HEK293 (cell line): ENCODE measurements around the gene CAMK2B.

ENCODE experiments used
- EGR2 ChIP-seq: fragments of 450-650 bp; formaldehyde crosslinking; IDR thresholded peaks from 2 replicates; pipeline ENCODE4 v1.5.1; 2016; ENCODE audit warnings: low read depth, missing biosample characterization, missing genetic modification characterization
- GLI2 ChIP-seq: fragments of 450-650 bp; formaldehyde crosslinking; IDR thresholded peaks from 2 replicates; pipeline ENCODE4; 2017; ENCODE audit warnings: missing biosample characterization, missing genetic modification characterization, low read depth, borderline replicate concordance
- IKZF3 ChIP-seq: fragments of 450-650 bp; IDR thresholded peaks from 2 replicates; pipeline ENCODE4 v1.5.0; 2018; ENCODE audit warnings: missing biosample characterization, mild to moderate bottlenecking, missing genetic modification characterization, moderate library complexity
- KLF1 ChIP-seq: fragments of 450-650 bp; formaldehyde crosslinking; IDR thresholded peaks from 2 replicates; pipeline ENCODE4 v1.5.1; 2016; ENCODE audit warnings: missing biosample characterization, missing genetic modification characterization
- OSR2 ChIP-seq: fragments of 450-650 bp; formaldehyde crosslinking; IDR thresholded peaks from 2 replicates; pipeline ENCODE4 v1.5.1; 2016; ENCODE audit warnings: missing biosample characterization, missing genetic modification characterization
- ZBTB1 ChIP-seq: fragments of 450-650 bp; formaldehyde crosslinking; IDR thresholded peaks from 2 replicates; pipeline ENCODE4 v1.5.1; 2016; ENCODE audit warnings: missing biosample characterization, missing genetic modification characterization
- ZBTB17 ChIP-seq: fragments of 450-650 bp; formaldehyde crosslinking; IDR thresholded peaks from 2 replicates; pipeline ENCODE4 v1.5.1; 2016; ENCODE audit warnings: missing biosample characterization, missing genetic modification characterization
- ZBTB21 ChIP-seq: fragments of 450-650 bp; formaldehyde crosslinking; IDR thresholded peaks from 2 replicates; pipeline ENCODE4 v1.5.1; 2017; ENCODE audit warnings: missing biosample characterization, missing genetic modification characterization
- ZBTB49 ChIP-seq: fragments of 450-650 bp; formaldehyde crosslinking; IDR thresholded peaks from 2 replicates; pipeline ENCODE4 v1.5.1; 2016; ENCODE audit warnings: missing biosample characterization, missing genetic modification characterization, low read depth
- ZBTB6 ChIP-seq: fragments of 450-650 bp; formaldehyde crosslinking; IDR thresholded peaks from 2 replicates; pipeline ENCODE4 v1.5.1; 2017; ENCODE audit warnings: missing biosample characterization, missing genetic modification characterization
- ZFP3 ChIP-seq: fragments of 450-650 bp; formaldehyde crosslinking; IDR thresholded peaks from 2 replicates; pipeline ENCODE4 v1.5.1; 2016; ENCODE audit warnings: low read depth, missing biosample characterization, missing genetic modification characterization
- ZNF133 ChIP-seq: fragments of 450-650 bp; formaldehyde crosslinking; IDR thresholded peaks from 2 replicates; pipeline ENCODE4 v1.5.1; 2016; ENCODE audit warnings: missing biosample characterization, missing genetic modification characterization
- ZNF146 ChIP-seq: fragments of 450-650 bp; formaldehyde crosslinking; IDR thresholded peaks from 2 replicates; pipeline ENCODE4 v1.5.1; 2016; ENCODE audit warnings: missing biosample characterization, missing genetic modification characterization
- ZNF16 ChIP-seq: fragments of 450-650 bp; formaldehyde crosslinking; IDR thresholded peaks from 2 replicates; pipeline ENCODE4 v1.5.1; 2016; ENCODE audit warnings: low read depth, missing biosample characterization, missing genetic modification characterization
- ZNF221 ChIP-seq: fragments of 450-650 bp; formaldehyde crosslinking; IDR thresholded peaks from 2 replicates; pipeline ENCODE4 v1.5.1; 2017; ENCODE audit warnings: missing biosample characterization, missing genetic modification characterization, borderline replicate concordance
- ZNF350 ChIP-seq: fragments of 450-650 bp; formaldehyde crosslinking; IDR thresholded peaks from 2 replicates; pipeline ENCODE4 v1.5.0; 2017; ENCODE audit warnings: missing biosample characterization, mild to moderate bottlenecking, missing genetic modification characterization
- ZNF596 ChIP-seq: fragments of 450-650 bp; IDR thresholded peaks from 2 replicates; pipeline ENCODE4 v1.5.0; 2018; ENCODE audit warnings: missing biosample characterization, mild to moderate bottlenecking, missing genetic modification characterization, moderate library complexity
- ZNF645 ChIP-seq: fragments of 450-650 bp; formaldehyde crosslinking; IDR thresholded peaks from 2 replicates; pipeline ENCODE4; 2016; ENCODE audit warnings: missing biosample characterization, missing genetic modification characterization
- ZNF664 ChIP-seq: fragments of 450-650 bp; formaldehyde crosslinking; IDR thresholded peaks from 2 replicates; pipeline ENCODE4 v1.5.1; 2016; ENCODE audit warnings: missing biosample characterization, missing genetic modification characterization
- ZNF701 ChIP-seq: fragments of 450-650 bp; formaldehyde crosslinking; IDR thresholded peaks from 2 replicates; pipeline ENCODE4 v1.5.1; 2016; ENCODE audit warnings: missing biosample characterization, missing genetic modification characterization
- ZNF776 ChIP-seq: fragments of 450-650 bp; formaldehyde crosslinking; IDR thresholded peaks from 2 replicates; pipeline ENCODE4 v1.5.0; 2017; ENCODE audit warnings: missing biosample characterization, missing genetic modification characterization, borderline replicate concordance
- ZSCAN5A ChIP-seq: fragments of 450-650 bp; formaldehyde crosslinking; IDR thresholded peaks from 2 replicates; pipeline ENCODE4 v1.5.1; 2016; ENCODE audit warnings: missing biosample characterization, missing genetic modification characterization
- TF ChIP-seq, protein P1 (sequence below): fragments of 450-650 bp; formaldehyde crosslinking; IDR thresholded peaks from 2 replicates; pipeline ENCODE4 v1.5.1; 2016; ENCODE audit warnings: missing biosample characterization, missing genetic modification characterization, borderline replicate concordance
- TF ChIP-seq, protein P2 (sequence below): fragments of 450-650 bp; formaldehyde crosslinking; IDR thresholded peaks from 2 replicates; pipeline ENCODE4 v1.5.1; 2016; ENCODE audit warnings: missing biosample characterization, missing genetic modification characterization
- TF ChIP-seq, protein P3 (sequence below): fragments of 450-650 bp; formaldehyde crosslinking; IDR thresholded peaks from 2 replicates; pipeline ENCODE4 v1.5.1; 2016; ENCODE audit warnings: missing biosample characterization, missing genetic modification characterization
- TF ChIP-seq, protein P4 (sequence below): fragments of 450-650 bp; formaldehyde crosslinking; optimal IDR thresholded peaks from 2 replicates; pipeline ENCODE3; 2016; ENCODE audit warnings: missing biosample characterization, mild to moderate bottlenecking, missing genetic modification characterization
- TF ChIP-seq, protein P5 (sequence below): fragments of 450-650 bp; formaldehyde crosslinking; IDR thresholded peaks from 2 replicates; pipeline ENCODE4 v1.5.1; 2016; ENCODE audit warnings: missing biosample characterization, missing genetic modification characterization

The CAMK2B gene

DNA sequence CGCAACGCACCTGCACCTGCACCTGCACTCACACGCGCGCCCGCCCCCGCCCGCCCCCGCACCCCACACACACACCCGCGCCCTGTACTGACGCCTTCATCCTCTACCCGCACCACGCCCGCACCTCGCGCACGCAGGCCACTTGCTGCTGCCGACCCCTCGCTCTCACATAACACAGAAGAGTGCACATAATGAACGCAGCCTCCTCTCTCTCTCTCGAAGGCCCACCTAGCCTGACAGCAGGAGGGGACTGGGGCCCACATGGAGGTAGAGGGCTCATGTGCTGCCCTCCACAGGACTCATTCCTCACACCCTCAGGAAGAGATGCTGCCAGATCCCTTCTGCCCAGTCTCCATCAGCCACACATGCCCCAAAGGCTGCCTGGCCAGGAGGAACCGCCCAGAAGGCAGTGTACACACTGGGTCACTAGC is 432 bp upstream of the CAMK2B start (continued):
- TF ChIP-seq, protein P1, sequence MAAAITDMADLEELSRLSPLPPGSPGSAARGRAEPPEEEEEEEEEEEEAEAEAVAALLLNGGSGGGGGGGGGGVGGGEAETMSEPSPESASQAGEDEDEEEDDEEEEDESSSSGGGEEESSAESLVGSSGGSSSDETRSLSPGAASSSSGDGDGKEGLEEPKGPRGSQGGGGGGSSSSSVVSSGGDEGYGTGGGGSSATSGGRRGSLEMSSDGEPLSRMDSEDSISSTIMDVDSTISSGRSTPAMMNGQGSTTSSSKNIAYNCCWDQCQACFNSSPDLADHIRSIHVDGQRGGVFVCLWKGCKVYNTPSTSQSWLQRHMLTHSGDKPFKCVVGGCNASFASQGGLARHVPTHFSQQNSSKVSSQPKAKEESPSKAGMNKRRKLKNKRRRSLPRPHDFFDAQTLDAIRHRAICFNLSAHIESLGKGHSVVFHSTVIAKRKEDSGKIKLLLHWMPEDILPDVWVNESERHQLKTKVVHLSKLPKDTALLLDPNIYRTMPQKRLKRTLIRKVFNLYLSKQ, result no peak
- TF ChIP-seq OSR2 (tag by site-specific recombination), result no peak
- no peak for TF ChIP-seq ZBTB21 (tag by site-specific recombination)
- TF ChIP-seq, protein P2, sequence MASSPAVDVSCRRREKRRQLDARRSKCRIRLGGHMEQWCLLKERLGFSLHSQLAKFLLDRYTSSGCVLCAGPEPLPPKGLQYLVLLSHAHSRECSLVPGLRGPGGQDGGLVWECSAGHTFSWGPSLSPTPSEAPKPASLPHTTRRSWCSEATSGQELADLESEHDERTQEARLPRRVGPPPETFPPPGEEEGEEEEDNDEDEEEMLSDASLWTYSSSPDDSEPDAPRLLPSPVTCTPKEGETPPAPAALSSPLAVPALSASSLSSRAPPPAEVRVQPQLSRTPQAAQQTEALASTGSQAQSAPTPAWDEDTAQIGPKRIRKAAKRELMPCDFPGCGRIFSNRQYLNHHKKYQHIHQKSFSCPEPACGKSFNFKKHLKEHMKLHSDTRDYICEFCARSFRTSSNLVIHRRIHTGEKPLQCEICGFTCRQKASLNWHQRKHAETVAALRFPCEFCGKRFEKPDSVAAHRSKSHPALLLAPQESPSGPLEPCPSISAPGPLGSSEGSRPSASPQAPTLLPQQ (tag by site-specific recombination), result peak; percentile 100
- TF ChIP-seq ZNF596 (tag by site-specific recombination), result no peak
- TF ChIP-seq ZBTB6 (tag by site-specific recombination), result no peak
- TF ChIP-seq ZNF776 (tag by site-specific recombination), result no peak
- TF ChIP-seq, protein P3, sequence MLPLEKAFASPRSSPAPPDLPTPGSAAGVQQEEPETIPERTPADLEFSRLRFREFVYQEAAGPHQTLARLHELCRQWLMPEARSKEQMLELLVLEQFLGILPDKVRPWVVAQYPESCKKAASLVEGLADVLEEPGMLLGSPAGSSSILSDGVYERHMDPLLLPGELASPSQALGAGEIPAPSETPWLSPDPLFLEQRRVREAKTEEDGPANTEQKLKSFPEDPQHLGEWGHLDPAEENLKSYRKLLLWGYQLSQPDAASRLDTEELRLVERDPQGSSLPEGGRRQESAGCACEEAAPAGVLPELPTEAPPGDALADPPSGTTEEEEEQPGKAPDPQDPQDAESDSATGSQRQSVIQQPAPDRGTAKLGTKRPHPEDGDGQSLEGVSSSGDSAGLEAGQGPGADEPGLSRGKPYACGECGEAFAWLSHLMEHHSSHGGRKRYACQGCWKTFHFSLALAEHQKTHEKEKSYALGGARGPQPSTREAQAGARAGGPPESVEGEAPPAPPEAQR, result no peak
- TF ChIP-seq, protein P4, sequence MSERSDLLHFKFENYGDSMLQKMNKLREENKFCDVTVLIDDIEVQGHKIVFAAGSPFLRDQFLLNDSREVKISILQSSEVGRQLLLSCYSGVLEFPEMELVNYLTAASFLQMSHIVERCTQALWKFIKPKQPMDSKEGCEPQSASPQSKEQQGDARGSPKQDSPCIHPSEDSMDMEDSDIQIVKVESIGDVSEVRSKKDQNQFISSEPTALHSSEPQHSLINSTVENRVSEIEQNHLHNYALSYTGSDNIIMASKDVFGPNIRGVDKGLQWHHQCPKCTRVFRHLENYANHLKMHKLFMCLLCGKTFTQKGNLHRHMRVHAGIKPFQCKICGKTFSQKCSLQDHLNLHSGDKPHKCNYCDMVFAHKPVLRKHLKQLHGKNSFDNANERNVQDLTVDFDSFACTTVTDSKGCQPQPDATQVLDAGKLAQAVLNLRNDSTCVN (tag by site-specific recombination), result peak; percentile 76
- 0 out of 2 replicates have a peak, but pooled peaks have one; percentile 43 for TF ChIP-seq ZBTB1 (tag by site-specific recombination)
- no peak for TF ChIP-seq ZNF701 (tag by site-specific recombination)
- peak; percentile 72 for TF ChIP-seq EGR2 (tag by site-specific recombination)
- TF ChIP-seq ZNF221 (tag by site-specific recombination), result no peak
- no peak for TF ChIP-seq ZNF16 (tag by site-specific recombination)
- no peak for TF ChIP-seq ZNF350
- TF ChIP-seq ZSCAN5A (tag by site-specific recombination), result no peak
- no peak for TF ChIP-seq IKZF3
- TF ChIP-seq ZBTB17 (tag by site-specific recombination), result peak; percentile 58; the same call in 1 of the 2 replicates
- peak; percentile 60; the same call in 1 of the 2 replicates for TF ChIP-seq KLF1
- no peak for TF ChIP-seq ZBTB49 (tag by site-specific recombination)
- no peak for TF ChIP-seq ZNF146 (tag by site-specific recombination)
- TF ChIP-seq GLI2 (tag by site-specific recombination), result no peak
- no peak for TF ChIP-seq ZNF133 (tag by site-specific recombination)
- no peak for TF ChIP-seq ZNF645 (tag by site-specific recombination)
- TF ChIP-seq, protein P5, sequence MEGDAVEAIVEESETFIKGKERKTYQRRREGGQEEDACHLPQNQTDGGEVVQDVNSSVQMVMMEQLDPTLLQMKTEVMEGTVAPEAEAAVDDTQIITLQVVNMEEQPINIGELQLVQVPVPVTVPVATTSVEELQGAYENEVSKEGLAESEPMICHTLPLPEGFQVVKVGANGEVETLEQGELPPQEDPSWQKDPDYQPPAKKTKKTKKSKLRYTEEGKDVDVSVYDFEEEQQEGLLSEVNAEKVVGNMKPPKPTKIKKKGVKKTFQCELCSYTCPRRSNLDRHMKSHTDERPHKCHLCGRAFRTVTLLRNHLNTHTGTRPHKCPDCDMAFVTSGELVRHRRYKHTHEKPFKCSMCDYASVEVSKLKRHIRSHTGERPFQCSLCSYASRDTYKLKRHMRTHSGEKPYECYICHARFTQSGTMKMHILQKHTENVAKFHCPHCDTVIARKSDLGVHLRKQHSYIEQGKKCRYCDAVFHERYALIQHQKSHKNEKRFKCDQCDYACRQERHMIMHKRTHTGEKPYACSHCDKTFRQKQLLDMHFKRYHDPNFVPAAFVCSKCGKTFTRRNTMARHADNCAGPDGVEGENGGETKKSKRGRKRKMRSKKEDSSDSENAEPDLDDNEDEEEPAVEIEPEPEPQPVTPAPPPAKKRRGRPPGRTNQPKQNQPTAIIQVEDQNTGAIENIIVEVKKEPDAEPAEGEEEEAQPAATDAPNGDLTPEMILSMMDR (tag by site-specific recombination), result peak; percentile 77
- no peak for TF ChIP-seq ZFP3 (tag by site-specific recombination)
- TF ChIP-seq ZNF664 (tag by site-specific recombination), result no peak
